ENCODE data around the gene ZC3H12A.
A peak's percentile ranks its signal among the peaks of the same experiment; 100 is the strongest.

DNA sequence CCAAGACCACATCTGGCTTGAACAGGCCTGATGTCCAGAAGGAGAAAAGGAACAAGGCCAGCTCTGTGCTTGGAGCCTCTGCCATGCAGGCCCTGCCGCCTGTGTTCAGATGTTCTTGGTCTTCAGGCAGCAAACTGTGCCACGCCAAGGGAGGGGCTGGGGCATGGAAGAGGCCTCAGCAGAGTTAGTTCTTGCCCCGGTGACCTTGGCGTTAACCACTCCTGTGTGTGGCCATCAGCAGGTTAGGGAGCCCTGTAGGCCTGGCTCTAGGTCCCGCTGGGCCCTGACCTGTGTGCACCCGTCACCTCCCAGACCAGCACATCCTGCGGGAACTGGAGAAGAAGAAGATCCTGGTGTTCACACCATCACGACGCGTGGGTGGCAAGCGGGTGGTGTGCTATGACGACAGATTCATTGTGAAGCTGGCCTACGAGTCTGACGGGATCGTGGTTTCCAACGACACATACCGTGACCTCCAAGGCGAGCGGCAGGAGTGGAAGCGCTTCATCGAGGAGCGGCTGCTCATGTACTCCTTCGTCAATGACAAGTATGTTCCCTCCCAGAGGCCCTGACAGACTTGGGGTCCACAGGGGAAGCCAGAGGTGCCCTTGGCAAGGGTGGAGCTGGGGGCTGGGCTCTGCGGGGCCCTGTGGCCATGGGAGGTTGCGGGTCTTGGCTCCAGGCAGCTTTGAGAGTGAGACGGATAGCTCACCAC is 7.1 kb downstream of the ZC3H12A start:
- TF ChIP-seq CTCF (IDR thresholded peaks at IDR 0.05 in 8 of 11, conservative IDR thresholded peaks at IDR 0.05 in 3 of 11) (no peak), POLR2A (IDR thresholded peaks at IDR 0.05) (no peak), POLR2AphosphoS5 (IDR thresholded peaks at IDR 0.05) (peak in 2 of 3 donors; percentile 43 to 71)
